Measurements from ENCODE around the gene SOBP.
A peak's percentile ranks its signal among the peaks of the same experiment; 100 is the strongest.
"Not testable (repeated sequence)": the region's sequence is repeated elsewhere in the genome, so short reads cannot be mapped to it uniquely, and the experiment has no call there.

The SOBP gene, protein sequence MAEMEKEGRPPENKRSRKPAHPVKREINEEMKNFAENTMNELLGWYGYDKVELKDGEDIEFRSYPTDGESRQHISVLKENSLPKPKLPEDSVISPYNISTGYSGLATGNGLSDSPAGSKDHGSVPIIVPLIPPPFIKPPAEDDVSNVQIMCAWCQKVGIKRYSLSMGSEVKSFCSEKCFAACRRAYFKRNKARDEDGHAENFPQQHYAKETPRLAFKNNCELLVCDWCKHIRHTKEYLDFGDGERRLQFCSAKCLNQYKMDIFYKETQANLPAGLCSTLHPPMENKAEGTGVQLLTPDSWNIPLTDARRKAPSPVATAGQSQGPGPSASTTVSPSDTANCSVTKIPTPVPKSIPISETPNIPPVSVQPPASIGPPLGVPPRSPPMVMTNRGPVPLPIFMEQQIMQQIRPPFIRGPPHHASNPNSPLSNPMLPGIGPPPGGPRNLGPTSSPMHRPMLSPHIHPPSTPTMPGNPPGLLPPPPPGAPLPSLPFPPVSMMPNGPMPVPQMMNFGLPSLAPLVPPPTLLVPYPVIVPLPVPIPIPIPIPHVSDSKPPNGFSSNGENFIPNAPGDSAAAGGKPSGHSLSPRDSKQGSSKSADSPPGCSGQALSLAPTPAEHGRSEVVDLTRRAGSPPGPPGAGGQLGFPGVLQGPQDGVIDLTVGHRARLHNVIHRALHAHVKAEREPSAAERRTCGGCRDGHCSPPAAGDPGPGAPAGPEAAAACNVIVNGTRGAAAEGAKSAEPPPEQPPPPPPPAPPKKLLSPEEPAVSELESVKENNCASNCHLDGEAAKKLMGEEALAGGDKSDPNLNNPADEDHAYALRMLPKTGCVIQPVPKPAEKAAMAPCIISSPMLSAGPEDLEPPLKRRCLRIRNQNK

DNA sequence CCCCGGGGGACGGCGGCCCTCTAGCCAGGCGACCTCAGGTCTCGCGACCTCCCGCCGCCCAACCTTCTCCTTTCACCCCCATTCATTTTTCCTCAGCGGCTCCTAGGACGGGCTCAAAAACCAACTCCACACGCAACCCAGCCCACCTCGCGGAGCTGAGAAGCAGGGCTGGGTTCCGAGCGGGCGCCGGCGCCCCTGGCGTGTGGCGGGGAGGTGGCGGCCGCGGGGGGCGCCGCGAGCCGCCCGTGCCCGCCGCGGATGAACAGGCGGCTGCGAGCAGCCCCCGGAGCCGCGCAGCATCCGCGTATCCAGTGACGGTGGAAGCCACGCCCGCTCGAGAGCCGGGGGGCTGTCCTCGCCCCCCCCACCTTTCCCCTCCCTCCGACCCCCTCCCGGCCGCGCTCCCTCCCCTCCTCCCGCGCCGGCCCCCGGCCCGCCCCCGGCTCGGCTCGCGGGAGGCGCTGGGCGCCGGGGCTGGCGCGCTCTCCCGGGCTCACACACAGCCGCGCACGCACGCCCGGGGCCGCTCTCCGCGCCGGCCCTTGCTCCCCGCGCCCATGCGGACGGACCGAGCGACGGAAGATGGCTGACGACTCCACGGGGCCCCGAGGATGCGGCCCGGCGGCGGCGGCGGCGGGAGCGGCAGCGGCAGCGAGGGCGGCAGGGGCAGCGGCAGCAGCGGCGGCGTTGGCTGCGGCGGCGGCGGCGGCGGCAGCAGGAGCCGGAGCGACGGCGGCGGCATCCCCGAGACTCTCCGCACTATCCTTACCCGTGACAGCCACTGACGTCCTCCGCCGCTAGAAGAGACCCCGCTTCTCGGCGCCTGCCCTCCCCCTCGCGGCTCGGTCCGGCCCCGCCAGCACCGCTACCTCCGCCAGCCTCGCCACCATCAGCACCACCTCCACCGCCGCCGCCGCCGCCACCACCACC, at the start of gene SOBP:
SOBP (plus strand) TSS at position 482 of the 930 bp plus-strand sequence. CDS start 500 bp downstream, outside the sequence.
- peak in 1 of 2 donors; percentile 18 for DNase-seq (ENCODE audit: low read depth in 2 of 2)

DNA sequence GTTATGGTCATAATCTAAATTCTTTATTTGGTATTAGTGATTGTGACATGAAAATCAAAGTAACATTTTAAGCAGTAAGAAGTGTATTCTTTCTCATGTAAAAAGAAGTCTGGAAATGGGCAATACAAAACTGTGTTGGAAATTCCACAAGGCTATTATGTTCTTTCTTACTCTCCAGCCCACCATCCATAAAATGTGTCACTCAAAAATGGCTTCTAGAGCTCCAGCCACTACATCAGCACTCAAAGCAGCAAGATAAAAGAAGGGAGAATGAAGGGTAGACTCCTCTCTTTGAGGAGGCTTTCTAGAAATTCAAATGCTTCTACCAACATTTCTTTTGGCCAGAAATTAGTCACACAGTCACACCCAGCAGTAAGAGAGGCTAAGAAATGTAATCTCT, 49.0 kb upstream of the SOBP start:
- no peak for DNase-seq (ENCODE audit: low read depth in 2 of 2)

DNA sequence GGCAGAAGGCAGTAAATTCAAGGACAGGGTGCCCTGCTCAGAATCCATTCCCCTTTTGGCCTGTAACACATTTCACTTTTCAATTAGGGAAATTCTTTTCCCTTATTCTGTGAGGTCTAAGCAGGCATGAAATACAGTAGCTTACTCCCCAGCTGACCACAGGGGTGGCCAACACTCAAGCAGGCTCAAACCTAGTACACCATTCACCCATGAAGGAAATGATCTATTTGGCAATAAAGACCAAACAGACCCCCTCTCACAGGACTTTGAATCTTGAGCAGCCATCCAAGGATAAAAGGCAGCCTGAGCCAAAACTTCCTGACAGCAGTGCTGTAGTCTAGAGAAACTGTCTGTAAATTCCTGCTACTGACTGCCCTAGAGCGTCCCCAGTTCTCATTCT, 48.2 kb upstream of the SOBP start:
- no peak for DNase-seq (ENCODE audit: low read depth in 2 of 2)

DNA sequence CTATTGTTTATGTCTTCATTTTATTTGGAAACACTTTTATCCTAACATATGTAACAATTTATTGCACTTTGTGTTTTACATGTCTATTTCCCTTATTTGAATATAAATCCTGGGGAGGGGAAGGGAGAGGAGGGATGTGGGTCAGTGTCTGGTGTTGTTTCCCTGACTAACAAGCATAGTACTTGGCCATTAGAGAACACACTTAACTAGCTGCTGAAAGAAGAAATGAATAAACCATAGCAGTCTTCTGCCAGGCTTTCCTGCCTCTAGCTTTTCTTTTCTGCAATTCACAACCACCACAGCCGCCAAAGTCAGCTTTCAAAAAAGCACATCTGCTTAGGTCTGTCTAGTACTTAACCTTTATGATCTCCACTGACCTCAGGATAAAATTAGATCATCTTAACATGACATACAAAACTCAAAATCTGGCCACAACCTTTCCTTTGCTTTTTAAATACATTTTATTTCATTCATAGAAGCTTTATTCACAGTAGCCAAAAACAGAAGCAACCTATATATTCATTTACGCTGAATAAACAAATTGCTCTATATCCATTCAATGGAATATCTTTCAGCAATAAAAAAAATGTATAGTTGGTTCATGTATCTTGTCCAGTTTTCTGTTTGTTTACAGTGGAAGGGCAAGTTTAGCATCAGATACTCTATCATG, 46.8 kb upstream of the SOBP start:
- no peak for DNase-seq (ENCODE audit: low read depth in 2 of 2)

DNA sequence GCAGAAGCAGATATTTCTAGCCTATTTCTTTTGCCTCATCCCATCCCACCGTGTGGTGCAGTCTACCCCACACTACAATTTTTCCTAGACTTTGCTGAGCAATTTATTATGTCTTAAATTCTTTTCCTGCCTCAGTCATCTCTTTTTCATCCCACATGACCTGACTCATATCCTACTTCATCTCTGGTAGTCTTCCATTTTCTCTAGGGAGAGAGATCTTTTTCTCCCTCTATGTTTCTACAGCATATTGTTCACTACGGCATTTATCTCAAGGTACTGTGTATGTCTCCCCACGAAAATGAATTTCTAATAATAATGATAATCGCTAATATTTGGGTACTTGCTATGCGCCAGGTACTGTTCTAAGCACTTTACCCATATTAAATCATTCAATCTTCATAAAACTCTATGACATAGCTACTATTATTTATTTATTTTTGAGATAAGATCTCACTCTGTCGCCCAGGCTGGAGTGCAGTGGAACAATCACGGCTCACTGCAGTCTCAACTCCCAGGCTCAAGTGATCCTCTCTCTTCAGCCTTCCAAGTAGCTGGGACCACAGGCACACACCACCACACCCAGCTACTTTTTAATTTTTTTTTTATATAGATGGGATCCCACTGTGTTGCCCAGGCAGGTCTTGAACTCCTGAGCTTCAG, 46.2 kb upstream of the SOBP start:
- DNase-seq (ENCODE audit: low read depth in 2 of 2): no peak

DNA sequence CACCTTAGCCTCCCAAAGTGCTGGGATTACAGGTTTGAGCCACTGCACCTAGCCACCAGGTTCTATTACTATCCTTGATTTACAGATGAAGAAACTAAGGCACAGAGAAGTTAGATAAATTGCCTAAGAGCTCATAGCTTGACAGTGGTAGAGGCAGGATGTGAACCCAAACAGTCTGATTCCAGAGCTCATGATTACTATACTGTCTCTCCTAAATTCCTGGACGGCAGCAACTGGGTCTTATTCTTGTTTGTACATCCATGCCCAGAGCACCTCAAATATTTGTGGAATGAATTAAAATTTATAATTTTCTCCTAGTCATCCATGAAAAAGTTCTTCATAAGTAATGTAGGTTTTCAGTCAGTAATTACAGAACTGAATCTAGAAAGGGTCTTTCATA, 45.6 kb upstream of the SOBP start:
- DNase-seq (ENCODE audit: low read depth in 2 of 2): no peak

DNA sequence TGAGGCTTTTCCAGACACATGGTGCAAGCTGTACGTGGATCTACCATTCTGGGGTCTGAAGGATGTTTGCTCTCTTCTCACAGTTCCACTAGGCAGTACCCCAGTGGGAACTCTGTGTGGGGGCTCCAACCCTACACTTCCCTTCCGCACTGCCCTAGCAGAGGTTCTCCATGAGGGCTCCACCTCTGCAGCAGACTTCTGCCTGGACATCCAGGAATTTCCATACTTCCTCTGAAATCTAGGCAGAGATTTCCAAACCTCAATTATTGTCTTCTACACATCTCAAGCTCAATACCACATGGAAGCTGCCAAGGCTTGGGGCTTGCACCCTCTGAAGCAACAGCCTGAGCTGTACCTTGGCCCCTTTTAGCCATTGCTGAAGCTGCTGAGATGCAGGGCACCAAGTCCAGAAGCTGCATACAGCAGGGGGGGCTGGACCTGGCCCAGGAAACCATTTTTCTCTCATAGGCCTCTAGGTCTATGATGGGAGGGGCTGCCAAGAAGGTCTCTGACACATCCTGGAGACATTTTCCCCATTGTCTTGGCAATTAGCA, 42.2 kb upstream of the SOBP start:
- no peak for DNase-seq (ENCODE audit: low read depth in 2 of 2)

DNA sequence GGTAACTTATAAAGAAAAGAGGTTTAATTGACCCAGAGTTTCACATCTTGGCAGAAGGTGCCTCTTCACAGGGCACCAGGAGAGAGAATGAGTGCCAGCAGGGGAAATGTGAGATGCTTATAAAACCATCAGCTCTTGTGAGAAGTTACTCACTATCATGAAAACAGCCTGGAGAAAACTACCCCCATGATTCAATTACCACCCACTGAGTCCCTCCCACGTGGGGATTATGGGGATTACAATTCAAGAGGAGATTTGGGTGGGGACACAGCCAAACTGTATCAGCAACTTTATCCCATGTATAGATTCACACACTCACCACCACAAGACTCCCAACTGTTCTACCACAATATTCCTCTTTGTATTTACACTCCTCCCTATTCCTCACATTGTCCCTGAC, 41.1 kb upstream of the SOBP start:
- DNase-seq (ENCODE audit: low read depth in 2 of 2): no peak

DNA sequence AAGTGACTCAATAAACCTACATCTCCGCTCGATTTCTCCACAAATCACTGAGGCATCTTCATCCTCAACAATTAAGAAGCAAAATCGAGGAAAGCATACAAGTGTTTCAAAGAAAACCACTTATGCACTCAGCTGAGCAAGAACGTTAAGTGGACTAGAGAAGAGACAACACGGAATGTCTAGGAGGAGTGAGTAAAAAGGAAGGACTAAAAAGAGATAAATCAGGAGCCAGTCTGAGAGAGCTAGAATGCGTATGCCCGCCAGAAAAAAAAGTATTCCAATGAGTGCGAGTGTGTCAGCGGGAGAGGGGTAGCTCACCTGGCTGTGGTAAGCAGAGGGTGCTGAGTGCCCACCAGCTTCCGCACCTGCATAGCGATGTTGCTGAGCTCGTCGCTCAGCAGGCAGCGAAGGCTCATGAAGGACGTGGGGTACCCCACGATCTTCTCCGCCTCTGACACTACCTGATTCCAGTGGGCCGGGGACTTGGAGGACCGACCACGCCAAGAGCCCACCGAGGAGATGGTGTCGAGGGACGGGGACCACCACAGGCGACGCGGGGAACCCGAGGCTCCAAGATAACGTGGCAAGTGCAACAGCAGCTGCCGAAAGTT, 31.1 kb upstream of the SOBP start:
- DNase-seq (ENCODE audit: low read depth in 2 of 2): peak in 1 of 2 donors; percentile 3

DNA sequence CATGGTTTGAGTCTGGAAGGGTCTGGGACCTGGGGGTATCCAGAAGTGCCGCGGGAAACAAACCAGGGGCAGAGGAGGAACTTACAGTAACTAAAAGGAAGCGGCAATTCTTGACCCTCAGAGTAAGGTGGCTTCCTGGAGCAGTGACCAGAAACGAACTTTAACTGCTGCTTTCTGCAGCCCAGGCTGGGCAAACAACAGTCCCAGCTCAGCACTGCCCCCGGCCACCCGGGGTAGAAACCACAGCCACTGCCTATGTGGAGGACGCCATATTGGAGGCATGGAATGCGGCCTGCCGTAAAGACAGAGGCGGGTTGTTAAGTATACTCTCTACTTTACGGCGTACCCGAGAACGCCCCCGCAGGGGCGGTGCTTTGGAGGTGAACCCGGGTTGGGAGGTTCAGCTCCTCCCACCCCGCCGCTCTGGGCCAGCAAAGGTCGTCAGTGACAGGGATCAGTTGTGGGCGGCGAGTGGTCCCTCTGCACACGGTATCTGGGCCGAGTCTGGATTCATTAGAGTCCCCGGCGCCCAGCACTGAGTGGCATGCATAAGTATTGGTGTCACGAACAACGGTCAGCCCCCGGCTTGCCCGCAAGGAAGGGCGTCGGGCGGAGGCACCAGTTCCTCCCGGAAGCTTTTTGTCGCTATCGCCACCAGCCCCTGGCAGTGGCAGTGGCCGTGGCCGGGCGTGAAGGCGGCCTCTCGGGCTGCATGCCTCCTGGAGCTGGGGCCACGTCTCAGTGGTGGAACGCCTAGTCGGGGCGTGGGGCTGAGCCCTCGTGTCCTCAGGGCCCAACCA, 30.4 kb upstream of the SOBP start, which contains the start of gene PDSS2:
PDSS2 (minus strand) TSS at position 282 of the 800 bp plus-strand sequence; CDS start at position 3, 279 bp downstream.
- peak; percentile 97 to 98 for DNase-seq (ENCODE audit: low read depth in 2 of 2)

DNA sequence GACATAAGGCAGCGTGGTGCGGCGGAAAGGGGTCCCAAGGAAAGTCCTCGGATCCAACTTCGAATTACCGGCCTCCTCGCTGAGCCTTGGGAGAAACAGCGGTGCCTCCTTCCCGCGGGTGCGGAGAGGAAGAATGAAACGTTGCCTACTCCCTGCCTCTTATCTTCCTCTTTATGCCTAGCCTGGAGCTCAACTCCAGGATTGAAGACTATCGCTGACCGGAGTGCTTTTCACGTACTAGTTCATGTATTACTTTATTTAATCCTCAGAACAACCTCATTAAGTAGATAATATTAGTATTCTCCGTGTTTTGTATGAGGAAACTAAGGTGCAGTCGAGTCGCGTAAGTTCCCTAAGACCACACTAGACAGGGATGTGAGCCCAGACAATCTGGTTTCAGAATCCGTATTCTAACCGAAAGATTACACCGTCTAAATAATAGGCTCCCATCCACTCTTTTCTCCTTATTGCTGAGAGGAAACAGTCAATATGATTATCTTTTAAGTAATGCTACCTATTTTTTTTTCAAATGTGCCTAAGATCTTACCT, 29.8 kb upstream of the SOBP start:
- no peak for DNase-seq (ENCODE audit: low read depth in 2 of 2)

DNA sequence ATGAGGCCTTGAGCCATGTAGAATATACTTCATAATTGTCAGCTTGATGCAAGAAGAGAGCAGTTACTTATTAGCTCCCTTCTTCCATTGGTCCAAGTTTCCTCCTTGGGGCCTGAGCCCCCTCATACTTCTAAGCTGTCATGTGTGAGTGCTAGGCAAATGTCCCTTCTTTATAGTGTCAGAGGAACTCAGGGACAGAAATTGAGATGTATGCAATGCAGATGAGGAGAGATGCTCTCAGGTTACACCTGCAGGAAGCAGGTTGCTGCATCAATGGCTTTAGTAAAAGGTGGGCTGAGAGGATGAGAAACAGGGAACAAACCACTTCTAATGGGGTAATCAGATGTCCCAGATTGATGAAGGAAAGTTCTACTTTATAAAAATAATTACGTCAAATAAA, 23.9 kb upstream of the SOBP start:
- DNase-seq (ENCODE audit: low read depth in 2 of 2): no peak

DNA sequence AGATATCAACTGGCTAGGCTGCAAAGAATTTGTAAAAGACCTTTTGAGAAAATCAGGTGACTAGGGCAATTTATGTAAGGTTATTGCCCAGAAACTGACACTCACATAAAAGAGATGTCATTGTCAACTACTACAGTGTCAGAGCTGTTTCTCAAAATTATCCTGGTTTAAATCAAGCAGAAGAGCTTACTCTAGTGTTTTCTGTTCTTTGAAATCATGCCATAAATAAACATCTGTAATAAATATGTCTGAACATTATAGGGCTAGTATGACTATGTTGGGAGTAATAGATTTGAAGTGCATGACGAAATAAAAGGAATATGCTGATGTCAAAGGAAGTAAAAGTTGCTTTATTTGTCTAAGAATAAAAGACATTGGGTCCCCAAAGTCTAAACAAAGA, 19.6 kb upstream of the SOBP start:
- no peak for DNase-seq (ENCODE audit: low read depth in 2 of 2)

DNA sequence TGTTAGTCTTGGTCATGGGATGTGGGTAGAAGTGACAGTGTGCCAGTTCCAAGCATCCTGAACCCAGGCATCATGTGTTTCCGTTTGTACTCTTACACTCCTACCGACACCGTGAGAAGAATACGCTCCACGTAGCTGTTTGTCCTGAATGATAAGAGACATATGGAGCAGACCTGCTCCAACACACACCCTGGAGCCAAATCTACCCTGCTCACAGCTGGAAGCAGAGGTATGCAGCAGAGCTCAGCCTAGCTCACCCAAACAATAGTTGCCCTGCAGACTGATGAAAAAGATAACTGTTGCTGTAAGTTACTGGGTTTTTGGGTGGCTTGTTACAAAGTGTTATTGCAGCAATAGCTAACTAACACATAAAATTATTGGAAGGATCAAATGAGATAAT, 16.3 kb upstream of the SOBP start:
- DNase-seq (ENCODE audit: low read depth in 2 of 2): no peak

DNA sequence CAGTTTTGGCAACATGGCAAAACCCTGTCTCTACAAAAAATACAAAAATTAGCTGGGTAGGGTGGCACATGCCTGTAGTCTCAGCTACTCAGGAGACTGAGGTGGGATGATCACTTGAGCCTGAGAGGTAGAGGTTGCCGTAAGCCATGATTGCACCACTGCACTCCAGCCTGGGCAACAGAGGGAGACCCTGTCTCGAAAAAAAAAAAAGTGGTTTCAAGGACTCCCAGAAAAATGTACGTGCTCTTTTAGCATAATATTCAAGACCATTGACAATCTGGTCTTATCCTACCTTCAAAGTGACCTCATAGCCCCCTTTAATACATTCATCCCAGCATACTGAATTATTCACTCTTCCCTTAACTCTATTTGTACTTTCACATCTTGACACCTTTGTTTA, 14.6 kb upstream of the SOBP start:
- DNase-seq (ENCODE audit: low read depth in 2 of 2): not testable (repeated sequence)

DNA sequence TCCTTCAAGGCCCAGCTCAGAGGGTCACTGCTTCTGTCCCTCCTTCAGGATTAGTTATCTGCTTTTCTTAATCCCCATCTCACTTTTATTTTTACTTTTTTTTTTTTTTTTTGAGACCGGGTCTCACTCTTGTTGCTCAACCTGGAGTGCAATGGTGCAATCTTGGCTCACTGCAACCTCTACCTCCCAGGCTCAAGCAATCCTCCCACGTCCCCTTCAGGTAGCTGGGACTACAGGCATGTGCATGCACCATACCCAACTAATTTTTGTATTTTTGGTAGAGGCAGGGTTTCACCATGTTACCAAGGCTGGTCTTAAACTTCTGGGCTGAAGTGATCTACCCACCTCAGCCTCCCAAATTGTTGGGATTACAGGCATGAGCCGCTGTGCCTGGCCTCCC, 14.1 kb upstream of the SOBP start:
- DNase-seq (ENCODE audit: low read depth in 2 of 2): not testable (repeated sequence)

DNA sequence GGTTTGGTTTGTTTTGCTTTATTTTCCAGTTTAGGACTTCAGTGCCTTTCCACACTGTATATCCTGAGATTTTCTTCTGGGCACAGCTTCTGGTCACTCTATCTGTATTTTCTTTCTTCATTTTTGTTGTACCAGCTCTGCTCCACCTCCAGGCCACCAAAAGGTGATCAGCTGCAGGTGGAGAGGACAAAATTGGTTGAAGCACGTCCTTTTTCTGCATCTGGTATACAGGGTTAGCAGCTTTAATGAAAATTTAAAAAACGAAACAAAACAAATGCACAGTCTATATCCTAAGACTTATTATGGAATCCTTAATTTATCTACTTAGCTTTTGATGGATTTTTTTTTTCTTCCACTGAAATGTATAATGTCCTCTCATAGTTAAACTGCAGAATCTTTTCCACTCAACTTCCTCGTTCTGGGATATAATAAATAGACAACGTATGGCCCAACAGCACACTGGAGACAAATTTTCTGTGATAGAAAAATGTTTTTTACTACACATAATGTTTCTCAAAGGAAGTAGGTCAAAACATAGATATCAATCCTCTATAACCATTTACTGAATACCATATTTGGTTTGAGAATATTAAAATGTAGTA, 10.7 kb upstream of the SOBP start:
- no peak for DNase-seq (ENCODE audit: low read depth in 2 of 2)

DNA sequence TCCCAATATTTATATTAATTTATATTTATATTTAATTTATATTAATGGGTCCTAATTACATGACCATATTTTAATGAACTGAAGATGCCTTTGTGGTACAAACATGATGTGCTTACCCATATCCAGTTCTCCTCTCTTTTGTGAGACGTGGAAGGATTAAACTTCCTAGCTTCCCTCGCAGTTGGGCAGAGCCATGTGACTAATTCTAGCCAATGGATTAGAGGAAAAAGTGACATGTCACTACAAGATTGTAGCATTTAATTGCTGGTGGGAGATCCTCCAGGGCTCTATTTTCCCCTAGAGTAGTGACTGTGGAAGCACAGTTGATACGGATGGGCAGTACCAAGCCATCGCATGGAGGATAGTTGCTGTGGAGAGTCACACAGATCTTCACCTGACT, 4.8 kb upstream of the SOBP start:
- DNase-seq (ENCODE audit: low read depth in 2 of 2): no peak
